NCI-H1105 (cell line): ENCODE results near the gene EIF4G3.
"Not testable (repeated sequence)": the region's sequence is repeated elsewhere in the genome, so short reads cannot be mapped to it uniquely, and the experiment has no call there.

Source experiments
- DNase-seq: peaks from one replicate; lab custom pipeline; 2025; lab: John Stamatoyannopoulos, UW

Gene EIF4G3

DNA sequence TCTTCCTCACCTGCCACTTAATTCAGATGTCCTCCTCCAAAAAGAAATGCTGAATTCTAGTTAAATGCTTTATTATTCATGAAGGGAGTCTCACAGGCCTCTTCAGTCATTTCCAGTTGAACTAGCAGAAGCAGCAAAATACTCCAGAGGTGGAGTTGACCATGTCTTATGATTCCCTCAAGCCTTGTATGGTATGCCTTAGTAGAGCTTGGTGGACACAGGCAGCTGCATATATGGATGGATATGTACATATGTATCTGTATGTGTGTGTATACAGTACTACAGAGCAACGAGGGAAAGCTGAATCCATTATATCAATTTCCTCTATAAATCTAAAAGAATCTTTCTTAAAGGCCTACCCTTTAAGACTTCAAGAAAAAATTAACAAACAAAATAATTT is 306.0 kb downstream of the EIF4G3 start:
- no peak for DNase-seq

DNA sequence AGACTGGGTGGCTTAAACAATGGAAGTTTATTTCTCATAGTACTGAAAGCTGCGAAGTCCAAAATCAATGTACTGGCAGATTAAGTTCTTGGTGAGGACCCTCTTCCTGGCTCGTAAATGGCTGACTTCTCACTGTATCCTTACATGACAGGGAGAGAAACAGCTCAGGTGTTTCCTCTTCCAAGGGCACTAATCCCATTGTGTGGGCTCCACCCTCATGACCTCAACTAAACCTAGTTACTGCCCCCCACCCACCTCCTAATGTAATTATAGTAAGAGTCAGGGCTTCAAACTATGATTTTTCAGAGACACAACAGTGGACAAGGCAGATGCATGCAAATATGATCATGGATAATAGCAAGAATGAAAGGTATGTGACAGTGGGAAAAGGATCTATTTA is 308.4 kb downstream of the EIF4G3 start:
- DNase-seq, result no peak

DNA sequence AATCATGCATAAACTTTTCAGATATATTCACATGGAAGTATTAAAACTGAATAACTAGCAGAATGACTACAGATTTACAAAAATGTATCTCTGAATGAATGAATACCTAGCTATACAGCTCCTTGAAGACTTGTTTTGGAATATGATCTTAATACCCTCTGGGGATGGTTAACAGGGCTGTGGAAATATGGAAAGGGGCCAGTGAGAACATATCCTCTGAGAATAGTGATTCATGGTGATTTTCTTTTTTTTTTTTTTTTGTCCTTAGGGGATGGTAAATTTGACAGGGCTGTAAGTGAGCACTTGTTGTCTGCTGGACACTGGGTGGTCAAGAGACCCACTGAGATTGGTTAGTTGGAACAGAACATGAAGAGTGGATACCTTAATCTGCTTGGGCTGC is 308.9 kb downstream of the EIF4G3 start:
- no peak for DNase-seq

DNA sequence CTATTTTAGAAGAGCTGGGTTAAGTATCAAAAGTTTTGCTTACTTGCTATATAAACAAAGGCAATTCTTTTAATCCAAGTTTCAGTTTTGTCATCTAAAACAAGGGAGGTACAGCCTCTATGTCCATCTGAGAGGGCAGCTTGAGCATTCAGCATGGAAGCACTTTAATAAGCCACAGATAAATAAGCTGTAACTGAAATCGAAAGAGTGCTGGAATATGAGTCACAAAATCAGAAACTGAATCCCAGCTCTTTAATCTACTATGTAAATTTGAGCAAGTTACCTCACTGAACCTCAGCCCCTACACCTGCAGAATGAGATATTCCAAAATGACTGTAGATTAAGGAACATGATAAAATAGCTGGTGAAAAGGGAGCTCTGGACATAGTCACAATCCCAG is 309.6 kb downstream of the EIF4G3 start:
- no peak for DNase-seq

DNA sequence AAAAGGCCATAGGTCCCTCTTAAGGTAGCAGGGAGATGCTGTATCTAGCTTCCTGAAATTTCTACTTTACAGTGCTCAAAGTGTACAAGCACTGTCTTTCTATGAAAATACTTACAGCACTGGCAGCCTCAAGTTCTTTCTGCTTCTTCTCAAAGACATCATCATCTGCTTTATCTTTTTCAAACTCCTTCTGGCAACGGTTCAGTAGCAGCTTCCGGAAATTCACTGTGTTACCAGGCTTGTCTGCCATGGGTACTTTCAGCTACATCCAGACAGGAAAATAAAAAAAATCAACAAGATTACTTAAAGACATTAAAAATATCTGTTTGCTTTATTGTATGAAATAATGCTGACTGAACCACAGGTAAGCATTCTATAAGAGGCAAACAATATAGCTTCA is 311.7 kb downstream of the EIF4G3 start:
- no peak for DNase-seq

DNA sequence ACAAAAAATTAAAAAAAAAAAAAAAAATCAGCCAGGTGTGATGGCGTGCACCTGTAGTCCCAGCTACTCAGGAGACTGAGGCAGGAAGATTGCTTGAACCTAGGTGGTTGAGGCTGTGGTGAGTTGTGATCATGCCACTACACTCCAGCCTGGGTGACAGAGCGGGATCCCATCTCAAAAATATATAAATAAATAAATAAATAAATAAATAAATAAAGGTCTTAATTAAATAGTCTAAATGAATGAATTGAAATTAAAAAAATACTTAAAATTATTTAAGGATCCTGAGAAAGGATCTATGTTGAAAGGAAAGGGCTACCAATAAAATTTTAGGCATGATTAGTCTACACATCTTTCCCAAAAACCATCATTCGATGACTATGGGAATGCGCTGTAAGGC is 322.2 kb downstream of the EIF4G3 start:
- DNase-seq, result no peak

DNA sequence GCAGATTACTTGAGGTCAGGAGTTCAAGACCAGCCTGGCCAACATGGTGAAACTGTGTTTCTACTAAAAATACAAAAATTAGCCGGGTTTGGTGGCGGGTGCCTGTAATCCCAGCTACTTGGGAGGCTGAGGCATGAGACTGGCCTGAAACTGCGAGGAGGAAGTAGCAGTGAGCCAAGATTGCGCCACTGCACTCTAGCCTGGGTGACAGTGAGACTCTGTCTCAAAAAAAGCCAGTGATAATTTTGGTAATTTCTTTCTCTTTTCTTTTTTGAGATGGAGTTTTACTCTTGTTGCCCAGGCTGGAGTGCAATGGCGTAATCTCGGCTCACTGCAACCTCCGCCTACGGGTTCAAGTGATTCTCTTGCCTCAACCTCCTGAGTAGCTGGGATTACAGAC is 324.9 kb downstream of the EIF4G3 start:
- DNase-seq, result not testable (repeated sequence)

DNA sequence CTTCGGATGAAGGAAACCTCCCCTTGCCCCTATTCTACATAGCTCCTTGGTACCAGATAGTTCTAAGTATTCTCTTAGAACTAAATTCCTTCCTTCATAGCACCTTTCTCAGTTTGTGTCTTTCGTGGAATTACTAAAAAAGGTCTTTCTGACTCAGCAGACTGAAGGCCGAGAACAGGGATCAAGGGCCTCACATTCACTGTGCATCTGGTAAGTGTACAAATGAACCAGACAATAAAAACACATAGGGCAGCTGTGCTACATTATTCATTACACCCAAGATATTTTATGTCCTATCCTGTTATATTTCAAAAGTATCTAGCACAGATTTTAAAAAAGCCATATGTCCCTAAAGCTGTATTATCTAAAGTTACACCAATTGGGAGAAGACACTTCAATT is 326.7 kb downstream of the EIF4G3 start:
- no peak for DNase-seq

DNA sequence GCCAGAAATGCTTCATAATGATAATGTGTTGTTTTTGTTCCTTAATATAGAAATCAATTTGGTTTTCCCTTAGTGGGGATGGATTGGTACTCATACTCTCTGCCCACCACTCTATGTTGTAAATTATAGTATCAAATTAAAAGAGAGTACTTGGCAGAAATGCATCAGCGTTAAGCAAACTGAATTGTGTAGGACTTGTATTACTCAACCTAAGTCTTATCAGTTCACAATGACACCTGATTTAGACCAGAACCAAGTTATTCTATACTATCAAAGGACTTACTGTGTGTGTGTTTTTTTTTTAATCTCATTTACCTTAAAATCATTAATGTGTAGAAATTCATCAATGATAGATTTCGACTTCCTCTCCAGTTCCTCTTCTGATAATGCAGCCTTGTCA is 327.6 kb downstream of the EIF4G3 start:
- DNase-seq, result no peak

DNA sequence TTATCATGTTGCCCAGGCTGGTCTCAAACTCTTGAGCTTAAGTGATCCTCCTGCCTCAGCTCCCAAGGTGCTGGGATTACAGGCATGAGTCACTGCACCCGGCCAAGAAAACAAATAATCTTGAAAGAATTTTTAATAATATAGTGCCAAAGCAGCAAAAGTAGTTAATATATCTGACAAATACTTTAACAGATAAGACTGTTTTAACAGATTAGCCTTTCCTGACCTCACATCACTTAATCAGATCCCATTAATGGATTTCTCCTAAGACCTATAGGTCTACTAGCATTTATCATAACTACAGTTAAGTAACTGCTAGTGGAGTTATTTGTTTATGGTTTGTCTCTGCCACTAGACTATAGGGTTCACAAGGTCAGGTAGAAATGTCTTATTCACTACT is 328.5 kb downstream of the EIF4G3 start:
- DNase-seq, result no peak

DNA sequence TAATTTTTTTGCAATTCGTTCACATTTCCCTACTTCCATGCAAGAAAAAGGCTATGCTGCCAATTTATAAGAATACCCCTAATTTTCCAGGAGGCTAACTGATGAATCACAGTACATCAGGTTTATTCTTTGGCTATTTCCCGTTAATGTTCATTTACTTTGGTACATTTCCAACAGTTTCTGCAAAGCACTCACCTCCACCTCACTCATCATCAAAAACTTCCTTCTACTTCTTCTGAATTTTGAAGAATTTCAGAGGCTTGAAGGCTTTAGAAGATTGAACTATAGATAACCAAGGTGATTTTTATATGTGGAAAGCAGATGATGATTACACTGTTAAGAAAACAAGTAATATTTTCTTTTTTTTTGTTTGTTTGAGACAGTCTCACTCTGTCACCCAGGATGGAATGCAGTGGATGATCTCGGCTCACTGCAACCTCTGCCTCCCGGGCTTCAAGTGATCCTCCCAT is 329.1 kb downstream of the EIF4G3 start:
- DNase-seq, result no peak

DNA sequence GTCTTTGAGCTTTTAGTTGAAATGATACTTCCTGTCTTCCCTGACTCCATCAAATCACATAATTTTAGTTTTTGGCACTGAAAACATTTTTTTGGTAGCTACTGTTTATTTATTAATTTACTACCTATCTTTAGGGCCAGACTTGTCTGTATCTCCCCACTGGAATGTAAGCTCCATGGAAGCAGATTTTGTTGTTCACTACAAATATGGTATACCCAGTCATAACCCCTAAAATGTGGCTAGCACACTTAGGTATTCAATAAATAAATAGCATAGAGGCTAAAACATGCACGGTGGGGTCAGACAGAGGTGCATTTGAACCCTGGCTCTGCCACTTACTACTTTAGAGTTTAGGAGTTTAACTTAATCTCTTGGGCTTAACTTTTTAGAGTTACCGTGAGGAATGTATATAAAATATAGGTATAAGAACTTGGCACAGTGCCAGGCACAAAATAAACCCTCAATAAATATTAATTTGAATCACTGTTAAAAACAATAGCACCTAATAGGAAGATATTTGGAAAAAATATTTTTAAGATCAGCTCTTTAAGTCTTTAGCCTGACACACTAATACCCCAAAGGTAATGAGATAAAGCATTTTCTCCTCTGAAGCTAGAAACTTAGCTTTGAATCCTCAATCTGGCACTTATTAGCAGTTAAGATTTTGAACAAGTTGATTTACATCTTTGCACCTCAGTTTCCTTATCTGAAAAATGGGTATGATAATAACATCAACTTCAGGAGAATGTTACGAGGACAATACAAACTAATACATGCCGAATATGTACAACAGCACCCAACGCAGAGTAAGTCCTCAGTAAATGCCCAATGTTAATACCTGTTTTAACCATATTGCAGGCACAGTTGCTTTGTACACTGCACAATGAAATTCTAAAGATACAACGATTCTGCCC is 330.0 kb downstream of the EIF4G3 start:
- DNase-seq, result no peak

DNA sequence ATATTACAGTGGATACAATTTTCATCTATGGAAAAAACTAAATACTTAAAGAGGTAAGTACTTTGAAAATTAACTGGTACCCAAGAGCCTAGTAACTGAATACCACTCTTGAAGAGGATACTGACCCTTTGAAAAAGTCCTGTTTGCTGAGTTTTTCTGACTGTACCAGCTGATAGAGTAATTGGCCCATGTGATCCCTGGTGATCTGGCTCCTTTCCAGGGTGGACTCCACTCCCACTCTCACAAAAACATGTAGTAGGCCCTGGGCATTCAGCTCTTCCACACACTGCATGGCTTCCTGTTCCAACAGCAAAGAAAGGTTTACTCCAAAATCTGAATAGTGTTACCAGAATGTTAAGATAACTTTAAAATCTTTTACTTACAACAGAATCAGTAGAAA is 336.0 kb downstream of the EIF4G3 start:
- no peak for DNase-seq

DNA sequence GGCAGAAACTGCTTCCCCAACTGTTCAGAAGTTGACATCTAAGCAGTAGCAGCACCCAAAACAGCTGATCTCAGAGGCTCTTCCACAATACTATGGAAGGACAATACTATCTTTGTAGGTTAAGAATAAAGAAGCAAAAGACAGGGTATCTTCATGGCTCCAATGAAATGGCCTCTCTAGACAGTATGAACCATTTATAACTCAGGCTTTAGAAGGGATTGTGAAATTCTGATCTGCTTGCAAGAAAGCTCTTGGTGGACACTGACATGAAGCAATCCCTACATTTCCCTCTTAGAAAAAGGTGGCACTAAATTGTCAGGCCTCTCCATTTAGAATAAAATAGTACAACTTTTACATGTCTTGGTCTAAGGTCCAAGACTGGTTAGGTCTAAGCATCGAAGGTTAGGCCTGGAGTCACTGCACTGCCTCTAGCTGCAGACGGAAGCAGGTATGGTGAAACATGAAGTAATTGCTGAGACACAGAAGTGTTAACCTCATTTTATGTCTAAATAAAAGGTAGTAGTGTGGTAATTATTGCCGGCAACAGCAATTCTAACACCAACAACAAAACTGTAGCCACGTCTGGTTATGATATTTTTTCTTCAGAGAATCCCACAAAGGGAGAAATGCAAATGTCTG is 339.0 kb downstream of the EIF4G3 start:
- no peak for DNase-seq

DNA sequence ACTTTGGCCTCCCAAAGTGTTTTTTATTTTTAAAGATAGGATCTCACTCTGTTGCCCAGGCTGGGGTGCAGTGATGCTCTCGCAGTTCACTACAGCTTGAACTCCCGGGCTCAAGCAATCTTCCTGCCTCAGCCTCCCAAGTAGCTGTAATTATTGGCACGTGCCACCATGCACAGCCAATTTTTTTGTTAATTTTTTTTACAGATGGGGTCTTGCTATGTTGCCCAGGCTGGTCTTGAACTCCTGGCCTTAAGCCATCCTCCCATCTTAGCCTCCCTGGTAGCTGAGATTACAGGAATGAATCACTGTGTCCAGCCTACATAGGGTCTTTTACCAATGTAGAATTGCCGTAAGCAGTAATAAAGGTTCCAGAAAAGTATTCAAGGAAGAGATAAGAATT is 340.5 kb downstream of the EIF4G3 start:
- DNase-seq, result no peak

DNA sequence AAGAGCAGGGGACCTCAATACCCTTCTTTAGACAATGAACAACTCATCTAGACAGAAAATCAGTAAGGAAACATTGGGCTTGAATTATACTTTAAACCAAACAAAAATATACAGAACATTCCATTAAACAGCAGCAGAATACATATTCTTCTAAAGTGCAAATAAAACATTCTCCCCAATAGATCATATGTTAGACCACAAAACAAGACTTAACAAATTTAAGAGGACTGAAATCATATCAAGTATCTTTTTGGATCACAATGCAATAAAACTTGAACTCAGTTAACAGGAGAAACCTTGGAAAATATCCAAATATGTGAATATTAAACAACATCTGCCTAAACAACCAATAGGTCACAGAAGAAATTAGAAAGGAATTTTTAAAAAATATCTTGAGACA is 341.9 kb downstream of the EIF4G3 start:
- no peak for DNase-seq

DNA sequence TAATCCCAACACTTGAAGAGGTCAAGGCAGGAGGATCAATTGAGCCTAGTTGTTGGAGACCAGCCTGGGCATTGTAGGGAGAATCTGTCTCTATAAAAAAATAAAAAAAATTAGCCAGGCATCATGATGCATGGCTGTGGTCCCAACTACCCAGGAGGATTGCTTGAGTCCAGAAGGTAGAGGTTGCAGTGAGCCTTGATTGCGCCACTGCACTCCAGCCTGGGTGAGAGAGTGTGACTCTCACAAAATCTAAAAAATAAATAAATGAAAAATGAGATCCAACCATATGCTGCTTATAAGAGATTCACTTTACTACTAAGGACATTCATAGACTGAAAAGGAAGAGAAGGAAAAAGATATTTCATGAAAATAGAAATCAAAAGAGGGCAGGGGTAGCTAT is 342.5 kb downstream of the EIF4G3 start:
- no peak for DNase-seq

DNA sequence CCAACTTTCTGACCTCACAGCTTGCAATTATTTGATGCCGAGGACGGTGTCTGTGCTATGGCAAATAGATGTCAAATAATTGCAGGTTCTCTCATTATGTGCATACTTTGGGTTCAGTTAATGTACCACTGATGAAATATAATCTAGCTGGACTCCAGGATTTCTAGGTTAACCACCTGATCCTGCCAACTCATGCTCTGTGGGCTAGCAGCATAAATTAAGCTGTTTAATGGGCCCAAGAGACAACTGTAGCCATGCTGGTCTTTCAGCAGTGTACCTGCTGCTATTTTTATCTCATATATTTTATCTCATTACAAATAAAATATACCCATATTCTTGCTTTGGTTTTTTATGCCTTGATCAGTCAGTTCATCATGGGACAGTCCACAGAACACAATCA is 346.3 kb downstream of the EIF4G3 start:
- DNase-seq, result no peak

DNA sequence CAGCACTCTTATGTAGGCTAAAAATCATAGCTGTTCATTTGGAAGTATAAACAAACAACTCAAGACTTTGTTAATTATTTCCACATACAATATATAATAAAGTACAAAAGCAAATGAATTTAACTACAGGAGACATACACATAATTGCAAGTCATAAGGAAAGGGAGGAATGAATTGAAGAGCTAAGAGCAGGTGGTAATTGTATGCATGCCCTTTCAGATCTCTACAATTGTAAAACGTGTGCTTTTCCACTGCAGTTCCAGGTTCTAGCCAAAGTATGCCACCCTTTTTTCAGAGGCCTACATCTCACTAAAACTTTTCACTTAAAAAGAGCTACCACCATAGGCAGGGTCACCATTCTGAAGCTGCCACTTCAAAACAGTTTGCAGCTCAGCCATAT is 346.8 kb downstream of the EIF4G3 start:
- no peak for DNase-seq

DNA sequence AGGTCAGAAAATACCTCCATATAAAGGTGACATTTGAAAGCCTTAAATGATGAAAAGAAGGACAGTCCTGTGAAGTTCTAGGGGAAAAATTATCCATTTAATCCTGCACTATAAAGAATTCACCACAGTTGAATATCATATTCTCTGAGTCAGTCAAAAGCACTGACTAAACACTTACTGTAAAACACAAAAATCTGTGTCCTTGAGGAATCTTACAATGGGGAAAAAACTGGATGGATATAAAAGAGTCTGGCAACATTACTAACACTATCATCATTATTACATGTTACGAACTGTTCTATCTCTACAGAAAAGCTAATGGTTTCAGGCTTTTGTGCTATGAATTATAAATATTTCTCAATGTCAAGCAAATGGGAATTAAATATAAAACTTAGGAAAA is 347.2 kb downstream of the EIF4G3 start:
- DNase-seq, result no peak

DNA sequence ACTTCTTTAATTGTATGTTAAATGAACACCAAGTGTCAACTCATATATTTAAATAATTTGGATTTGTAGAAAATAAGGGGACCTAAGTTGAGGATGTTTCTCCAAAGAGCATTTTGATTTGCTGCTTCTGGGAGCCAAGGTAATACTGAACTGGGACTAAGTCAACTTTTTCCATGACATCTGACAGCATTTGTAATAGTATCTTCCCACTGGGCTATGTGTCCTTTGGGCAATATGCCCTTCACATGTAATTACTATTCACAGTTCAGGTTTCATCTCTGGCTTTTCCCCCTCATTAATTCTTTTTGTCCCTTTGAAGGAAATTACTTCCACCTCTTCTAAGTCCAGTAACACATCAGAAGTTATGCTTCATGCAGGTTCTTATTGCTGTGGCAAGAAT is 352.9 kb downstream of the EIF4G3 start:
- no peak for DNase-seq

DNA sequence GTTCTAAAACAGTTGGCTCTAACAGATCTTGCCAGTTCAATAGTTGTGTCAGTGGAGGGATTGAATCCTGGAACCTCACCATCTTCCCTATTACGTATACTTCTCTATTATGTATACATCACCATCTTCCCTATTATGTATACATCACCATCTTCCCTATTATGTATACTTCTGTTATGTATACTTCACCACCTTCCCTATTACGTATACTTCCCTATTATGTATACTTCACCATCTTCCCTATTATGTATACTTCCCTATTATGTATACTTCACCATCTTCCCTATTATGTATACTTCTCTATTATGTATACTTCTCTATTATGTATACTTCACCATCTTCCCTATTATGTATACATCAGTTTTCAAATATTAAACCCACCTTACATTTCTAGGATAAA is 355.2 kb downstream of the EIF4G3 start:
- DNase-seq, result no peak

DNA sequence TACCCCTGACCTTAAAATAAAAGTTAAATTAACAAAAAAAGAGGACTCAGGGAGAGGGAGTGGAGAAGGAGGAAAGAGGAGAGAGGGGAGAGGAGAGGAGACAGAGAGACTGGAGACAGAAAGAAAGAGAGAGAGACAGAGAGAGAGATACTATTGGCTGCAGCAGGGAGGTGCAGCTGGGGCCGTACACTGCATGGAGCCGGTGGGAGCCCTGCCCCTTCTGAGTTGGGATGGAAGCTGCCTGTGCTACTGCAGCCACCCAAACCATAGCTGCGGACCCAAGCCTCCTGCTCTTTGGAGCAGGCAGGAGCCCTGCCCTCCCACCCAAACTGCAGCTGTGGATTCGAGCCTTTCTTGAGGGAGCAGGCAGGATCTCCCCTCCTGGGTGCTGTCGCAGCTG is 356.9 kb downstream of the EIF4G3 start:
- no peak for DNase-seq

DNA sequence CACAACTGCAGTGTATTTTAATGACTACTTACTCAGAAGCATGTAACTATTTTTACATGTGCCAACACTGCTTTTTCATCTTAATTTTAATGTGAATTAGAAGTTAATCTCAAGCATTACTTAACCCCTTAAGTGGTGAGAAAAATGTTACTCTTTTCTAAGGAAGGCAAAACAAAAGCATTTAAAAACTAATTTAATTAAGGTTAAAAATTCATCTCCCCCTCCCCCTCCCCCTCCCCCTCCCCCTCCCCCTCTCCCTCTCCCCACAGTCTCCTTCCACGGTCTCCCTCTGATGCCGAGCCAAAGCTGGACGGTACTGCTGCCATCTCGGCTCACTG is 362.2 kb downstream of the EIF4G3 start:
- DNase-seq, result no peak
